KOPT-K1 (cell line): ENCODE data around the gene EEF1G.
"Not testable (repeated sequence)": the region's sequence is repeated elsewhere in the genome, so short reads cannot be mapped to it uniquely, and the experiment has no call there.

Experiments
- H3K27ac ChIP-seq: fragments of 200-600 bp; sonication (generic); 2 replicates; pipeline ENCODE4 v1.5.1; 2016; ENCODE audit warnings: antibody characterized with exemption, mild to moderate bottlenecking, low read depth, low read length; ENCODE audit not compliant: poor library complexity, severe bottlenecking
- H3K36me3 ChIP-seq: fragments of 200-600 bp; sonication (generic); 2 replicates; pipeline ENCODE4 v1.5.1; 2017; ENCODE audit warnings: antibody characterized with exemption, mild to moderate bottlenecking, low read length, moderate library complexity; ENCODE audit not compliant: insufficient read depth
- H3K9me3 ChIP-seq: fragments of 200-600 bp; sonication (generic); 2 replicates; pipeline ENCODE4 v1.5.1; 2017; ENCODE audit warnings: antibody characterized with exemption, low read length, mild to moderate bottlenecking; ENCODE audit not compliant: insufficient read depth, poor library complexity, severe bottlenecking

Gene EEF1G

GRCh38 chr11:62556108-62556874 lies 17.4 kb downstream of the EEF1G start:
- peaks cover 45% of the 10 kb centered on the region for H3K36me3 ChIP-seq

GRCh38 chr11:62555464-62556107 lies 18.1 kb downstream of the EEF1G start:
- no peaks in the 10 kb centered on the region for H3K9me3 ChIP-seq
- peak overlapping the region; percentile 84 for H3K27ac ChIP-seq
- H3K36me3 ChIP-seq, result peaks cover 38% of the 10 kb centered on the region

More at GRCh38 chr11:62556108-62556874, 17.4 kb downstream of the EEF1G start:
- Histone ChIP-seq H3K9me3 (no peaks in the 10 kb centered on the region), H3K27ac (peak overlapping the region; percentile 84)

DNA sequence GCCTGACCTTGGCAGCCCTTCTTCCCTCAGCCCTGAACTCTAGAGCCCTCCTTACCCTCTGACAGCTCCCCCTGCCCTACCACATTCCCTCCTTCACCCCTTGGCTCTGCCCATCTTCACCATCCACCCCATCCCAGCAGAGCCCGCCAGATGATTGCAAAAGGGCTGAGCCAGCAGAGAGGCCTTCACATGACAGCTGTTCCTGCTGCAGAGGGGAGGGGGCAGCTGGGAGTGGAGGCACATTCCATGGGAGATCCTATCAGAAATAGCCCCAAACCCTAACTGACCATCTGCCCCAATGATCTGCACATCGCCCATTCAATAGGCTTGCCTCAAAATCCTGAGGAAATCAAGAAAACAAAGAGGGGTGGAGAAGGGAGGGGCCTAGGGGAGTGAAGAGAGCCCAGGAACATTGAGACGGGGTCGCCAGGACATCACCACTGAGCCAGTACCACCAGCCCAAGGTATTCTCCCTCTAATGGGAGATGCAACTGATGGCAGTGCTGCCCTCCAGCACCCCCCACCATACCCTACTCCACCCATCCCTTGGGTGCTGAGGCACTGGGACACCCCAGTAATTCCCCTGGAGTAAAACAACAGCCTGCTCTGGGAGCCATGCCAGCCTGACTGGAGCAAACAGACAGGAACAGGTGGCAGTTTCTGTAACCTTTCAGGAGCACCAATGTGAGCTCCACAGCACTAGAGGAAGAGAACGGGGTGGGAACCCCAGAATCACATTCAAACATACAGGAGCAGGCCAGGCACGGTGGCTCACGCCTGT lies 19.1 kb downstream of the EEF1G start:
- Histone ChIP-seq H3K36me3 (peaks cover 28% of the 10 kb centered on the region), H3K27ac (peak overlapping the region; percentile 84), H3K9me3 (no peaks in the 10 kb centered on the region)

DNA sequence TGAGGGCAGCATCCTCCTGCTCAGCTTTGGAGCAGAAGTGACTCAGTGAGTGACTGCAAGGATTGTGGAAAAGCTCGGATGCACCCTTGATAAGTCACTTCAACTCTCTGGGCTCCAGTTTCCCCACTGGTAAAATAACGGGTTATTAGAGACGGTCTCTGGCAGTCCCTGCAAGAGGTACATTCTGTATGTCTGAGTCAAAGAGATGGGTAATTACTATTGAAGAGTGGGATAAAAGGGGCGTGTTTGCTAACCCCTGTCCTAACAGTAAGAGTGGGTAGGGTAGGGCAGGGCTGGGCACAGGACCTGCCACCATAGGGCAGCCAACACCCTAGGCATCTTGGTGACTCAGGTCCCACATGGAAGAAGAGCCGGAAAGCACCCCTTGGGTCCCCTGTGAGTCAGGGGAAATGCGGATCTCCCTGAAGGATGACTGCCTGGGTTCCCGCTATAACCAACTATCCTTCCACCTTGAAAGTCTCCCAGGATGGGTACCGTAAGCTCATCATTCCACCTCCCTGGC lies 19.8 kb downstream of the EEF1G start:
- no peaks in the 10 kb centered on the region for H3K9me3 ChIP-seq
- peak overlapping the region; percentile 84 for H3K27ac ChIP-seq
- peaks cover 22% of the 10 kb centered on the region for H3K36me3 ChIP-seq

DNA sequence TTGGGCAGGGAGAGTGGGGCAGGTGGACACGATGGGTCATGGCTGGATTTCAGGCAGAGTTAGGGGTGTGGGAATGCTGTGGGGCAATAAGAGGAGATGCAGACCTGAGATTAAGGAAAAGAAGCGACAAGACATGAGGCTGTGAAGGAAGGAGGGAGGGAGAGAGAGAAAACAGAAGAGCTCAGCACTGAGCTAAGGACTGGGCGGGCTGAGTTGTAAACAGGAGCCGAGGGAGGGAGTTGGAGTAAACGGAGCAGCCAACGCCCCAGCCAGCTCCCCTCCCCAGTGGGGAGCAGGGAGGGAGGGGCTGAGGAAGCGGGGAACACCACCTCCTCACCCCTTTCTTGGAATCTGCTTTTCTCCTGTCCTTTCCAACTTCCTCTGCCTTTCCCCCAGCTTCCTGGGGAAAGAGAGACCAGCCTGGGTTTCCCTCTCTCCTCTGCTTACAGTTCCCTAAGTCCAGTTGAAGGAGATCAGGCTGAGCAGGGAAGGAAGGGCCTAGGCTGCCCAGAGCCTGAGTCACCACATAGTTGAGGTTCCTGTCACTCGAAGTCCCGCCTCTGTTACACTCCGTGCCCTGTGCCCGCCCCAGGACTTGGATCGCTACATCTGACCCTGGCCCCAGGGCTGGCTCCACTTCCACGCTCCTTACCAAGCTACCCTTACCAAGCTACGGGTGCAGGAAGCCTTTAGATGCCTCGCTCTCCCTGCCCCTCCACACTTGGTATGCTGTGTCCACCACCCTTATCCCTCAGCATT lies 20.4 kb downstream of the EEF1G start:
- Histone ChIP-seq H3K27ac (peak overlapping the region; percentile 84), H3K36me3 (peaks cover 15% of the 10 kb centered on the region), H3K9me3 (no peaks in the 10 kb centered on the region)

DNA sequence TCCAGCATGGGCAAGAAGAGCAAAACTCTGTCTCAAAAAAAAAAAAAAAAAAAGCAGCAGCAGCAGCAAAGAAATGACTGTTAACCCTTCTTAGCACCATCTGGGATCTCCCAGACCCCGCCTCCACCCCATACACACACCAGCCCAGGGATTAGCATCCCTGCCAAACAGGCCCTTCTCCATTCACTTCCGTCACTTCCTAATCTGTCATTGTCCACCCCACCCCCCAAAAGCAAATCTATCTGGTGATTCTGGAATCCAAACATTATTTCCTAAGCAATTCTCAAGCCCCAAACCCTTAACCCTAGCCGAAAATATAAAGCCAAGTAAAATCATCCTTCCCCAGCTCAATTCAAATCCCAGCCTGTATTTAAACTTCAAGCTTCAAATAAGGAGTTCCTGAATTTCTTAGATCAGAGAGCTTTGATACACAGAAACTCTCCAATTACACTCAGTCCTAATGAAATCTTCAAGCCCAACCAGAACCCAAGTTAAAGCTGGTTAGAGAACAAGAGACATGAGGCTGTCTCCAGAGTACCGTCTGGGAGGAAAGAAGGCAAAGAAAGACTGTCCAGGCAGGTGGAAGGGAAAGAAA lies 21.1 kb downstream of the EEF1G start:
- no peaks in the 10 kb centered on the region for H3K9me3 ChIP-seq
- peaks cover 9% of the 10 kb centered on the region for H3K36me3 ChIP-seq
- H3K27ac ChIP-seq, result peak overlapping the region; percentile 84

DNA sequence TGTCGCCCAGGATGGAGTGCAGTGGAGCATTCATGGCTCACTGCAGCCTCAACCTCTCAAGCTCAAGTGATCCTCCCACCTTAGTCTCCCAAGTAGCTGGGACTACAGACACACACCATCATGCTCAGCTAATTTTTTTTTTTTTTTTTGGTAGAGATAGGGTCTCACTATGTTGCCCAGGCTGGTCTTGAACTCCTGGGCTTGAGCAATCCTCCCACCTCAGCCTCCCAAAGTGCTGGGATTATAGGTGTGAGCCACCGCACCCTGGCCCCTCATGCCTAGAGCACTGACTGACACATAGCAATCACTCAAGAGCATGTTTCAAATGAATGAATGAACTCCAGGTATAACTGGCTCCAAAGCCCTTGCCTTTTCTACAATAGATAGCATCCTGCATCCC lies 23.2 kb downstream of the EEF1G start:
- not testable (repeated sequence) for H3K27ac ChIP-seq, H3K36me3 ChIP-seq, H3K9me3 ChIP-seq

DNA sequence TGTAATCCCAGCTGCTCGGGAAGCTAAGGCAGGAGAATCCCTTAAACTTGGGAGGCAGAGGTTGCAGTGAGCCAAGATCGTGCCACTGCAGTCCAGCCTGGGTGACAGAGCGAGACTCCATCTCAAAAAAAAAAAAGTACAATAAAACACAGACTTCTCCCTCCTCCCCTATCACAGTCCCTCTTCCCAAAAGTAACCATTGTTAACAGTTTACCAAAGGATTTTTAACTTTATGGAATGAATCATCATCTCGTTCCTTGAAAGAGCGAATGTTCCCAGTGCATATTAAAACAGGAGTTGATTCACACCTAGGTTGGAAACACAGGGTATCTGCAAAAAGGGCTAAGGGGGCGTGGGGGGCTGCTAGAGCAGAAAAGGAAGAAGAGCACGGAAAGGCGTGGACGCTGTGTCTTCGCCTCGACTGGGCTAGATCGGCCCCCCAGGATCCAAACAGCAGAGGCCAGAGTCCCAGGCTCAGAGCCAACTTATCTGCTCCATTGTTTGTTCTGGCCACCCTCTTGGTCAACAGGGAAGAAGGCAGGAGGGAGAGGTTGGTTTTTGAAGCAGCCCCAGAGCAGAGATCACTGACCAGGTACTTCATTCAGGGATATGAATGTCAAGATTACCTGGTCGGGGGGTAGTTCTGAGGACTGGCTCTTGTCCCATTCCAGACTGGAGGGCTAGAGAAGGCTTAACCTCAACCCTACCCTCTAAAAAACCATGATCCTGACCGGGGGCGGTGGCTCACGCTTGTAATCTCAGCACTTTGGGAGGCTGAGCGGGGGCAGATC lies 25.0 kb downstream of the EEF1G start:
- H3K9me3 ChIP-seq, result no peaks in the 10 kb centered on the region
- H3K27ac ChIP-seq, result no peak overlapping the region
- no peaks in the 10 kb centered on the region for H3K36me3 ChIP-seq

- H3K36me3 ChIP-seq, result no peaks in the 10 kb centered on the region
- no peak overlapping the region for H3K27ac ChIP-seq
- H3K9me3 ChIP-seq, result no peaks in the 10 kb centered on the region
Measured at GRCh38 chr11:62547691-62548281, 25.9 kb downstream of the EEF1G start.

DNA sequence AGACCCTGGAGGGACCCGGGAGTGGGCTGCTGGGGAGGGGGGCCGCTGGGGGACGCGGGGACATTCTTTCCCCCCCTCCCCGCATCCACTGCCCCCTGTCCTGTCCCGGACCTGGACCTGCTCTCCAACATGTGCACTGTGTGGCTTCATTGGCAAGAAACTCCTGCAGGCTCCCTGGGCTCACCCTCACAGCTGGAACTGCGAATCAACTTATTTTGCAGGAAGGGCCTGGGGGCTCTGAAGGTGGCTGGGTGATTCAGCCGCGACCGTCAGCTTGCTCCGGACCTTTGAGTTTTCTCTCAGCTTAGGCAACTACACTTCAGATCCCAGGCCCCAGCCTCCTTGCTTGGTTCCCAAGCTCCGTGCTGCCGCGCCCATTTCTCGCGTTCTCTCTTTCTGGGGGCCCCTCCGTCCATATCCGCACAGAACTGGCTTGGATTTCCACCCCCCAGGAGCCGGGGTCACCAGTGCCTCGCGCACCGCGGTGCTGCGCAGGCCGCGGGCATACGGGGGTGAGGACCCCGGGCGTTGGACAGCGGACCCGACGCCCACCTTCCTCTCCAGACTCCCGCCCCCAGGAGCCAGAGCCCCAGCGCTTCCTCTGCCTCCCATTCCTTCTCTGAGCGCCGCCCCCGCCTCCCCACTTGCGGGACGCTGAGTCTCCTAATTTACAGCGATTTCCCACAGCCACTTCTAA lies 26.6 kb downstream of the EEF1G start:
- H3K27ac ChIP-seq, result no peak overlapping the region
- H3K9me3 ChIP-seq, result no peaks in the 10 kb centered on the region

DNA sequence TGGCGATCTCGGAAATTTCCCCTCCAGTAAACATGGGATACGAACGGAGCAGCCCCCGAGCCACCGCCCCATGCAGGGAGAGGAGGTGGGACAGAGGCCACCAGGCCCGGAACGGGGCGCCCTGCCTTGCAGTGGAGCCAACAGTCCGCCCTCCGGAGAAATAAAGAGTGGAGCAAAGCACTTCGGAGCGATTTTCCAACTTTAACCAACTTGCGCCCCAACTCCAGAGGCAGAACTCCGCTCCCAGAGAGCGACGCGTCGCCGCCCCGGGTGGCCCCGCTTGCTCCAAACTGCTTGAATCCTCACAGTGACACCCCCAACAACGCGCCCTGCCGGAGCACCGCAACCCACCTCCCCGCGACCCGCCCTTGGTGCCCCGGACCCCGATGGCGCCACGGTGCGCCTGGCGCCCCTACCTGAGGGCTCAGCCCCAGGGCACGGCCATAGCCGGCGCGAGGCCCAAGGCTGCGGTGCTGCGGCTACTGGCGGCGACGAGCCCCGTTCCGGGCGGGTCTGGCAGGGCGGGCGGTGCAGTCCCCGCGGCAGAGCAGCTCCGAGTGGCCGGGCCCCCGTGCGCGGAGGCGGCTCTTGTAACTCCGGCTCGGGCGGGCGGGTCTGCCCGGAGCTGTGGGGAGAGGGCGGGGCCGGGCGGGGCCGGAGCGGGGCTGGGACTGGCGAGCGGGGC lies 27.3 kb downstream of the EEF1G start, which contains the start of gene AHNAK:
Gene AHNAK (minus strand): TSS at position 563 of the 685 bp plus-strand sequence. CDS start 10,708 bp downstream, outside the sequence.
- H3K36me3 ChIP-seq, result no peaks in the 10 kb centered on the region
- H3K9me3 ChIP-seq, result no peaks in the 10 kb centered on the region
- H3K27ac ChIP-seq, result no peak within 1 kb of the TSS

More for the DNA sequence above, 26.6 kb downstream of the EEF1G start:
- no peaks in the 10 kb centered on the region for H3K36me3 ChIP-seq

- Histone ChIP-seq H3K27ac (no peak overlapping the region), H3K36me3 (no peaks in the 10 kb centered on the region), H3K9me3 (no peaks in the 10 kb centered on the region)
Measured at GRCh38 chr11:62545437-62546243, 28.1 kb downstream of the EEF1G start.
